Measurements from ENCODE around the gene PDE2A.

PDE2A gene

GRCh38 chr11:72576661-72577060 is 97.6 kb downstream of the PDE2A start:
- Histone ChIP-seq H3K79me1 (ENCODE audit: low read length) (peaks cover 3% of the 10 kb centered on the region), H3K36me3 (ENCODE audit: control insufficient read depth in 1 of 2, insufficient read depth in 2 of 2, low read length in 2 of 2) (no peaks in the 10 kb centered on the region), H3K4me2 (ENCODE audit: low read length) (no peak overlapping the region), H3K79me2 (ENCODE audit: control insufficient read depth, insufficient read depth, low read length, poor library complexity) (no peaks in the 10 kb centered on the region), H3K23ac (ENCODE audit: low read length) (no peak overlapping the region), H2AK5ac (ENCODE audit: low read length) (no peak overlapping the region), H4K8ac (ENCODE audit: low read depth, low read length) (no peak overlapping the region), H2BK12ac (ENCODE audit: low read length) (no peak overlapping the region), H3K9me3 (ENCODE audit: insufficient read depth, low read depth, low read length) (peaks cover 4% of the 10 kb centered on the region), H2BK120ac (ENCODE audit: insufficient read depth, low read length, poor library complexity) (no peak overlapping the region), H4K91ac (ENCODE audit: low read depth, low read length) (no peak overlapping the region), H2BK5ac (ENCODE audit: low read depth, low read length, poor library complexity) (no peak overlapping the region), H2AFZ (ENCODE audit: insufficient read depth, low read length, poor library complexity) (no peak overlapping the region), H3K4me3 (ENCODE audit: low read depth, low read length) (no peak overlapping the region), H3K14ac (ENCODE audit: low read length) (no peak overlapping the region), H3K4me1 (ENCODE audit: control insufficient read depth in 1 of 2, insufficient read depth in 2 of 2, low read length in 2 of 2) (peaks cover 13 to 18% of the 10 kb centered on the region in 2 experiments), H3K27me3 (ENCODE audit: insufficient read depth, low read length) (no peaks in the 10 kb centered on the region), H3K27ac (ENCODE audit: low read depth, low read length) (no peak overlapping the region), H4K12ac (ENCODE audit: low read depth, low read length) (no peak overlapping the region), H3K4ac (ENCODE audit: low read depth, low read length) (no peak overlapping the region), H3K18ac (ENCODE audit: low read length) (no peak overlapping the region), H3K9ac (ENCODE audit: low read length) (no peak overlapping the region)
- WGBS (ENCODE audit: extremely low coverage, insufficient coverage, insufficient read length): no CpG with 5 or more reads among the region's 6 CpGs
- no peak for DNase-seq

GRCh38 chr11:72576243-72576595 is 98.0 kb downstream of the PDE2A start:
- Histone ChIP-seq H3K27me3 (ENCODE audit: insufficient read depth, low read length) (no peaks in the 10 kb centered on the region), H4K12ac (ENCODE audit: low read depth, low read length) (no peak overlapping the region), H4K8ac (ENCODE audit: low read depth, low read length) (no peak overlapping the region), H3K79me2 (ENCODE audit: control insufficient read depth, insufficient read depth, low read length, poor library complexity) (no peaks in the 10 kb centered on the region), H2BK120ac (ENCODE audit: insufficient read depth, low read length, poor library complexity) (no peak overlapping the region), H3K36me3 (ENCODE audit: control insufficient read depth in 1 of 2, insufficient read depth in 2 of 2, low read length in 2 of 2) (no peaks in the 10 kb centered on the region), H3K4ac (ENCODE audit: low read depth, low read length) (no peak overlapping the region), H3K4me1 (ENCODE audit: control insufficient read depth in 1 of 2, insufficient read depth in 2 of 2, low read length in 2 of 2) (peaks cover 16 to 23% of the 10 kb centered on the region in 2 experiments), H2AFZ (ENCODE audit: insufficient read depth, low read length, poor library complexity) (no peak overlapping the region), H3K4me2 (ENCODE audit: low read length) (no peak overlapping the region), H3K27ac (ENCODE audit: low read depth, low read length) (no peak overlapping the region), H4K91ac (ENCODE audit: low read depth, low read length) (no peak overlapping the region), H2BK5ac (ENCODE audit: low read depth, low read length, poor library complexity) (no peak overlapping the region), H2BK12ac (ENCODE audit: low read length) (no peak overlapping the region), H3K9me3 (ENCODE audit: insufficient read depth, low read depth, low read length) (peaks cover 4% of the 10 kb centered on the region), H3K14ac (ENCODE audit: low read length) (no peak overlapping the region), H3K4me3 (ENCODE audit: low read depth, low read length) (no peak overlapping the region), H2AK5ac (ENCODE audit: low read length) (no peak overlapping the region), H3K18ac (ENCODE audit: low read length) (no peak overlapping the region), H3K9ac (ENCODE audit: low read length) (no peak overlapping the region), H3K23ac (ENCODE audit: low read length) (no peak overlapping the region), H3K79me1 (ENCODE audit: low read length) (peaks cover 3% of the 10 kb centered on the region)
- no CpG with 5 or more reads among the region's 5 CpGs for WGBS (ENCODE audit: extremely low coverage, insufficient coverage, insufficient read length)
- no peak for DNase-seq

GRCh38 chr11:72575533-72576242 is 98.5 kb downstream of the PDE2A start:
- H4K8ac ChIP-seq (ENCODE audit: low read depth, low read length): no peak overlapping the region
- no peak overlapping the region for H2BK5ac ChIP-seq (ENCODE audit: low read depth, low read length, poor library complexity)
- H3K79me1 ChIP-seq (ENCODE audit: low read length): peaks cover 7% of the 10 kb centered on the region
- no peak overlapping the region for H3K4ac ChIP-seq (ENCODE audit: low read depth, low read length)
- no CpG with 5 or more reads among the region's 14 CpGs for WGBS (ENCODE audit: extremely low coverage, insufficient coverage, insufficient read length)
- no peaks in the 10 kb centered on the region for H3K27me3 ChIP-seq (ENCODE audit: insufficient read depth, low read length)
- H4K91ac ChIP-seq (ENCODE audit: low read depth, low read length): peak overlapping the region; percentile 40
- no peak overlapping the region for H3K9ac ChIP-seq (ENCODE audit: low read length)
- no peak for DNase-seq
- H3K4me1 ChIP-seq (ENCODE audit: control insufficient read depth in 1 of 2, insufficient read depth in 2 of 2, low read length in 2 of 2): peaks cover 22 to 28% of the 10 kb centered on the region in 2 experiments
- no peak overlapping the region for H3K4me3 ChIP-seq (ENCODE audit: low read depth, low read length)
- peak overlapping the region; percentile 0 for H2AK5ac ChIP-seq (ENCODE audit: low read length)
- no peak overlapping the region for H3K23ac ChIP-seq (ENCODE audit: low read length)
- H4K12ac ChIP-seq (ENCODE audit: low read depth, low read length): no peak overlapping the region
- H3K36me3 ChIP-seq (ENCODE audit: control insufficient read depth in 1 of 2, insufficient read depth in 2 of 2, low read length in 2 of 2): no peaks in the 10 kb centered on the region
- no peak overlapping the region for H3K14ac ChIP-seq (ENCODE audit: low read length)
- peaks cover 4% of the 10 kb centered on the region for H3K9me3 ChIP-seq (ENCODE audit: insufficient read depth, low read depth, low read length)
- peak overlapping the region; percentile 19 for H2BK12ac ChIP-seq (ENCODE audit: low read length)
- H3K27ac ChIP-seq (ENCODE audit: low read depth, low read length): no peak overlapping the region
- no peaks in the 10 kb centered on the region for H3K79me2 ChIP-seq (ENCODE audit: control insufficient read depth, insufficient read depth, low read length, poor library complexity)
- H3K4me2 ChIP-seq (ENCODE audit: low read length): no peak overlapping the region
- H3K18ac ChIP-seq (ENCODE audit: low read length): no peak overlapping the region
- no peak overlapping the region for H2BK120ac ChIP-seq (ENCODE audit: insufficient read depth, low read length, poor library complexity)
- no peak overlapping the region for H2AFZ ChIP-seq (ENCODE audit: insufficient read depth, low read length, poor library complexity)

GRCh38 chr11:72574548-72575460 is 99.4 kb downstream of the PDE2A start:
- Histone ChIP-seq H3K27ac (ENCODE audit: low read depth, low read length) (no peak overlapping the region), H3K79me1 (ENCODE audit: low read length) (peaks cover 13% of the 10 kb centered on the region), H3K23ac (ENCODE audit: low read length) (no peak overlapping the region), H3K27me3 (ENCODE audit: insufficient read depth, low read length) (no peaks in the 10 kb centered on the region), H2BK5ac (ENCODE audit: low read depth, low read length, poor library complexity) (no peak overlapping the region), H2BK120ac (ENCODE audit: insufficient read depth, low read length, poor library complexity) (peak overlapping the region; percentile 37), H2AFZ (ENCODE audit: insufficient read depth, low read length, poor library complexity) (no peak overlapping the region), H3K4ac (ENCODE audit: low read depth, low read length) (no peak overlapping the region), H2AK5ac (ENCODE audit: low read length) (peak overlapping the region; percentile 0), H3K14ac (ENCODE audit: low read length) (peak overlapping the region; percentile 16), H3K36me3 (ENCODE audit: control insufficient read depth in 1 of 2, insufficient read depth in 2 of 2, low read length in 2 of 2) (no peaks in the 10 kb centered on the region), H4K8ac (ENCODE audit: low read depth, low read length) (no peak overlapping the region), H2BK12ac (ENCODE audit: low read length) (peak overlapping the region; percentile 19), H3K79me2 (ENCODE audit: control insufficient read depth, insufficient read depth, low read length, poor library complexity) (no peaks in the 10 kb centered on the region), H3K9ac (ENCODE audit: low read length) (no peak overlapping the region), H4K12ac (ENCODE audit: low read depth, low read length) (no peak overlapping the region), H4K91ac (ENCODE audit: low read depth, low read length) (peak overlapping the region; percentile 40), H3K9me3 (ENCODE audit: insufficient read depth, low read depth, low read length) (peaks cover 4% of the 10 kb centered on the region), H3K18ac (ENCODE audit: low read length) (no peak overlapping the region), H3K4me1 (ENCODE audit: control insufficient read depth in 1 of 2, insufficient read depth in 2 of 2, low read length in 2 of 2) (peaks cover 29 to 36% of the 10 kb centered on the region in 2 experiments), H3K4me2 (ENCODE audit: low read length) (no peak overlapping the region), H3K4me3 (ENCODE audit: low read depth, low read length) (no peak overlapping the region)
- WGBS (ENCODE audit: extremely low coverage, insufficient coverage, insufficient read length): no CpG with 5 or more reads among the region's 8 CpGs
- DNase-seq: no peak
